Natural killer cell (primary cell): ENCODE measurements around the gene GIPC2. TPM values are rescaled to one million over a fixed set of nuclear protein-coding genes. Genes with fewer than 3 reads are reported as not detected.

ENCODE experiments used
- ATAC-seq, 3 donors: fragments of 150-1000 bp in 2 of 3; fragments of 200-7000 bp in 1 of 3; cut with Tn5 transposase; 1 replicate in 1 of 3; 2 replicates in 2 of 3; pipeline ENCODE4 v1.10.0; 2021; ENCODE audit warnings: mild to moderate bottlenecking in 2 of 3, moderate library complexity in 2 of 3
- DNase-seq, 2 donors: peaks; one replicate each; pipeline versions ENCODE4 v3.0.0 to v3.0.0-alpha.2; 2013 to 2021; ENCODE audit warnings: mixed read lengths in 1 of 2
- H3K27ac ChIP-seq: one replicate; pipeline ENCODE4 v1.5.1; 2013; ENCODE audit warnings: mild to moderate bottlenecking, low read length
- H3K27me3 ChIP-seq: one replicate; pipeline ENCODE4 v1.6.1; 2013; ENCODE audit warnings: low read length; ENCODE audit not compliant: control insufficient read depth, insufficient read depth
- H3K36me3 ChIP-seq: one replicate; pipeline ENCODE4 v1.6.1; 2013; ENCODE audit warnings: low read length; ENCODE audit not compliant: control insufficient read depth, insufficient read depth
- H3K4me1 ChIP-seq: one replicate; pipeline ENCODE4 v1.6.1; 2013; ENCODE audit warnings: low read length; ENCODE audit not compliant: control insufficient read depth, insufficient read depth
- H3K4me3 ChIP-seq: one replicate; pipeline ENCODE4 v1.5.1; 2013; ENCODE audit warnings: low read length
- H3K9me3 ChIP-seq: one replicate; pipeline ENCODE4 v1.6.1; 2013; ENCODE audit warnings: low read length; ENCODE audit not compliant: control insufficient read depth, insufficient read depth
- H3K27ac Mint-ChIP-seq, 2 donors: one replicate each; pipeline ENCODE4 v1.8.0; 2022; ENCODE audit warnings: mild to moderate bottlenecking in 2 of 2, mixed read lengths in 2 of 2, moderate library complexity in 1 of 2
- H3K27me3 Mint-ChIP-seq, 2 donors: one replicate each; pipeline ENCODE4 v1.8.0; 2022; ENCODE audit warnings: low read depth in 2 of 2, mixed read lengths in 2 of 2
- H3K36me3 Mint-ChIP-seq: one replicate; pipeline ENCODE4 v1.8.0; 2022; ENCODE audit warnings: mixed read lengths
- H3K4me1 Mint-ChIP-seq, 2 donors: one replicate each; pipeline ENCODE4 v1.8.0; 2022; ENCODE audit warnings: mixed read lengths in 2 of 2
- H3K4me3 Mint-ChIP-seq: one replicate; pipeline ENCODE4 v1.8.0; 2022; ENCODE audit warnings: mild to moderate bottlenecking, moderate library complexity, mixed read lengths
- H3K9me3 Mint-ChIP-seq, 2 donors: one replicate each; pipeline ENCODE4 v1.8.0; 2022; ENCODE audit warnings: mixed read lengths in 2 of 2
- CTCF ChIP-seq: fragments of 200-600 bp; IDR thresholded peaks from one replicate; pipeline ENCODE4 v1.8.0; 2022; ENCODE audit warnings: antibody characterized with exemption
- WGBS: methylation state at CpG from one replicate; pipeline ENCODE4 v1.1.7; 2013; ENCODE audit warnings: missing lambda C conversion rate; ENCODE audit not compliant: insufficient coverage; 5-methylcytosine and 5-hydroxymethylcytosine counted together
- intact Hi-C: fragments of 100-400 bp; cut with micrococcal nuclease; formaldehyde crosslinking; loops from one replicate; pipeline ENCODE4 v1.14.2; 2022
- total RNA-seq, 4 donors: library from RNA; stranded (reverse); fragments of 120-200 nt in 1 of 4; gene quantifications; one replicate each; pipeline versions ENCODE4 v1.2.3 to v1.2.4, GENCODE V29; 2013 to 2022

The GIPC2 gene
- total RNA-seq, 3 donors from 2014 or later (not counting 1 experiment from before 2014, with no cell fraction given), result not detected

DNA sequence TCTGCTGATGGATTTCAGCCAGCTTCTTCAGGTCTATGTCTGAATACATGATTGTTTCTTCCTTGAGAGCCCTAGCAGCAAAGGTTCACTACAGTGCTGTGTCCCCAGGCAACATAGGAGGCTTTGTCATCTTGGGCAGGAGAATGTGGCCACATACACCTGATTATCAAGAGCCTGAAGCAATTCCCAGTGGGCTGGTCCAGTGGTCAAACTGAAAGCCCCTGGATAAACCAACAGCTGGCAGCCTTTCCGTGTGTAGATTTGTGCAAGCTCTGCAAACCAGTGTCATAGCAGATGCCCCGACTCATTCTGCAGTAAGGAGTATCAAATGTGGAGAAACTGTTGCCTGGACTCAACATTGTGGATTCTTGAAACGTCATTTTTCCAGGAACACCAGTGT is 2.3 kb upstream of the GIPC2 start:
- no peaks in the 10 kb centered on the region for H3K9me3 ChIP-seq
- Mint-ChIP-seq H3K9me3 (no peaks in the 10 kb centered on the region), H3K27me3 (peaks cover 32 to 49% of the 10 kb centered on the region in 2 donors), H3K27ac (no peak overlapping the region), H3K4me3 (no peak overlapping the region), H3K4me1 (peaks cover 17 to 26% of the 10 kb centered on the region in 2 donors), H3K36me3 (no peaks in the 10 kb centered on the region)
- no peak overlapping the region for H3K4me3 ChIP-seq
- ATAC-seq (no peak), DNase-seq (no peak)
- peaks cover 17% of the 10 kb centered on the region for H3K27me3 ChIP-seq
- WGBS, result 87% methylated on average over 3 of the region's 3 CpGs
- H3K27ac ChIP-seq, result no peak overlapping the region
- peaks cover 10% of the 10 kb centered on the region for H3K4me1 ChIP-seq
- H3K36me3 ChIP-seq, result no peaks in the 10 kb centered on the region
- intact Hi-C loops, result no loop called here
- TF ChIP-seq CTCF, result no peak

- H3K36me3 ChIP-seq, result no peaks in the 10 kb centered on the region
- no peak for TF ChIP-seq CTCF
- DNase-seq (no peak), ATAC-seq (peak in 1 of 3 donors; percentile 10)
- Mint-ChIP-seq H3K4me3 (peak overlapping the region; percentile 75), H3K36me3 (no peaks in the 10 kb centered on the region), H3K4me1 (peaks cover 17 to 26% of the 10 kb centered on the region in 2 donors), H3K9me3 (no peaks in the 10 kb centered on the region), H3K27ac (no peak overlapping the region), H3K27me3 (peaks cover 34 to 54% of the 10 kb centered on the region in 2 donors)
- H3K27me3 ChIP-seq, result peaks cover 17% of the 10 kb centered on the region
- H3K9me3 ChIP-seq, result no peaks in the 10 kb centered on the region
- intact Hi-C loops, result no loop called here
- no peak overlapping the region for H3K4me3 ChIP-seq
- H3K27ac ChIP-seq, result no peak overlapping the region
- peaks cover 10% of the 10 kb centered on the region for H3K4me1 ChIP-seq
- WGBS, result 59% methylated on average over 14 of the region's 14 CpGs
These were observed 787 bp upstream of the GIPC2 start for GRCh38 chr1:78044796-78045562.

- H3K4me1 Mint-ChIP-seq, result peaks cover 14 to 21% of the 10 kb centered on the region in 2 donors
- H3K27ac ChIP-seq, result no peak overlapping the region
- H3K36me3 Mint-ChIP-seq, result no peaks in the 10 kb centered on the region
- H3K9me3 Mint-ChIP-seq, result no peaks in the 10 kb centered on the region
- no peak overlapping the region for H3K4me3 ChIP-seq
- peaks cover 10% of the 10 kb centered on the region for H3K4me1 ChIP-seq
- ATAC-seq, result peak in 1 of 3 donors; percentile 20
- TF ChIP-seq CTCF, result no peak
- WGBS, result 29% methylated on average over 19 of the region's 19 CpGs
- DNase-seq, result peak in 1 of 2 donors; percentile 7
- peaks cover 17% of the 10 kb centered on the region for H3K27me3 ChIP-seq
- H3K4me3 Mint-ChIP-seq, result peak overlapping the region; percentile 75
- intact Hi-C loops, result no loop called here
- H3K36me3 ChIP-seq, result no peaks in the 10 kb centered on the region
- H3K9me3 ChIP-seq, result no peaks in the 10 kb centered on the region
- H3K27me3 Mint-ChIP-seq, result peaks cover 34 to 54% of the 10 kb centered on the region in 2 donors
- H3K27ac Mint-ChIP-seq, result no peak overlapping the region
These were observed 222 bp upstream of the GIPC2 start for GRCh38 chr1:78045563-78045925.
